ENCODE results near the gene VPS33A.
A peak's percentile ranks its signal among the peaks of the same experiment; 100 is the strongest.

Gene VPS33A

DNA sequence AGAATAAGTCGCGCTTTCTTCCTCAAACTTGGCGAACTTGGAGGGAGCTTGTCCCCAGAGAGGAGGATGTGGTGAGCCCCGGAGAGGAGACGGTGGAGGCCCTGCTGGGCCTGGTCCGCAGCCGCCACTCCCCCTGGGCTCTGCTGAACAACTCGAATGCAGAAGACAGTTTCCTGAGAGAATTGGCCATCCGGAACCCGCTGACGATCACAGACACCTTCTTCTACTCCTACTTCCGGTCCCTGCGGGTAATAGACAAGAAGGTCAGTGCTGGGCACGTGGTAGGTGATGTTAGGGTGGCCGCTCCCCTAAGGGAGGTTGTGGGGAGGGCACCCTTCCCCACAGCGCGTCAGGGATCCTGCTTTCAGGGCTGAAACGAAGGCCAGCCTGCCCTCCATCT, 81.8 kb downstream of the VPS33A start:
- no peak overlapping the region for H3K27ac ChIP-seq (ENCODE audit: low read depth, low read length)

DNA sequence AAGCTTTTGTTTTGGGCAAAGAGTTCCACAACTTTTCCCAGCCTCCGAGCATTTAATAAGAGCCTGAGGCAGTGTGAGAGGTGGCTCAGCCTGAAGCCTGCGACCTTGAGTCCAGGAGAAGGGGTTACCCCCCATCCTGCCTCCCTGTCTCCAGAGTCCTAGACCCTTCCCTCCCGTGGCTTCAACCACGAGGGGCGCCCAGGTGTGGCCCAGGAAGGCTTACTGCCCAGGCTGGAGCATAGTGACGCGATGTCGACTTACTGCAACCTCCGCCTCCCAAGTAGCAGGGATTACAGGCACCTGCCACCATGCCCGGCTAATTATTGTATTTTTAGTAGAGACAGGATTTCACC, 82.7 kb downstream of the VPS33A start:
- Histone ChIP-seq H3K27me3 (ENCODE audit: control insufficient read depth, insufficient read depth, low read length) (no peaks in the 10 kb centered on the region), H3K4me3 (ENCODE audit: low read length) (no peak overlapping the region), H3K36me3 (ENCODE audit: control insufficient read depth, insufficient read depth, low read length) (no peaks in the 10 kb centered on the region), H3K9ac (ENCODE audit: low read length) (no peak overlapping the region), H3K4me1 (ENCODE audit: control insufficient read depth, insufficient read depth, low read length) (no peaks in the 10 kb centered on the region), H3K27ac (ENCODE audit: low read depth, low read length) (no peak overlapping the region)

More for the DNA sequence above, 81.8 kb downstream of the VPS33A start:
- H3K9ac ChIP-seq (ENCODE audit: low read length): no peak overlapping the region
- H3K27me3 ChIP-seq (ENCODE audit: control insufficient read depth, insufficient read depth, low read length): no peaks in the 10 kb centered on the region
- H3K36me3 ChIP-seq (ENCODE audit: control insufficient read depth, insufficient read depth, low read length): no peaks in the 10 kb centered on the region
- H3K4me1 ChIP-seq (ENCODE audit: control insufficient read depth, insufficient read depth, low read length): no peaks in the 10 kb centered on the region
- no peak overlapping the region for H3K4me3 ChIP-seq (ENCODE audit: low read length)

DNA sequence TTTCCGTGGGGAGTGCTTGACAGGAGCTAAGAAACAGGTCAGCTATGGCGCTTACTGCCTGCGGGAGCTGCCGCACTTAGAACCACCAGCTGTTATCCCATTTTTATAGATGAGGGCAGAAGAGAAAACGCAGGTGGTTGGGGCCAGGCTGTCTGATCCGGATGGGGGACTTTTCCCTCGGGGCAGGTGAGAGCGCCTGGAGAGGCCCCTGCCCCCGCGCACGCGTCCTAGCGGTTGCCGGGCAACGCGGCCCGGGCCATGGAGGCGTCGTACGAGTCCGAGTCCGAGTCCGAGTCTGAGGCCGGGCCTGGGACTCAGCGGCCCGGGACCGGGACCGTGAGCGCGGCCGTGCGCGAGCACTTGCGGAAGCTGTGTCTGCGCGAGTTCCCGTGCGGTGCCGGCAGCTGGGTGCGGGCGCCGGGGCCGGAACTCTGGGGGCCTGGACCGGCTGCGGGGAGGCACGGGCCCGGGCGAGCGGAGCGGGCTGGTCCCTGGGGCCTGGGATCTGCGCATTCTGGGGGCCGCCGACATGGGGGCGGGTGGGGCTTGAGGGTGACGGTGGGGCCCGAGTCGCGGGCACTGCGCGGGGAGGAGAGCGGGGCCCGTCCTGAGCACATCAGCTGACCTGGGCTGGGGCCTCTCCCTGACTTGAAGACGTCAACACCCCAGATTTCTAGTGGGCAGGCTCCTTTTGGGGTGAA, 83.3 kb downstream of the VPS33A start, which contains the start of gene LRRC43:
Gene LRRC43, plus strand, starts transcription at position 237 of the 701 bp plus-strand sequence. Its CDS starts 22 bp downstream, at position 259.
- no peaks in the 10 kb centered on the region for H3K27me3 ChIP-seq (ENCODE audit: control insufficient read depth, insufficient read depth, low read length)
- no peaks in the 10 kb centered on the region for H3K36me3 ChIP-seq (ENCODE audit: control insufficient read depth, insufficient read depth, low read length)
- no peak within 1 kb of the TSS for H3K27ac ChIP-seq (ENCODE audit: low read depth, low read length)
- no peak within 1 kb of the TSS for H3K9ac ChIP-seq (ENCODE audit: low read length)
- peak within 1 kb of the TSS; percentile 70 for H3K4me3 ChIP-seq (ENCODE audit: low read length)
- no peaks in the 10 kb centered on the region for H3K4me1 ChIP-seq (ENCODE audit: control insufficient read depth, insufficient read depth, low read length)

Data from rectal smooth muscle tissue (tissue), 1 donor.